CD14-positive monocyte (primary cell): ENCODE measurements around the gene POLA1. TPM values are rescaled to one million over a fixed set of nuclear protein-coding genes. Genes with fewer than 3 reads are reported as not detected.

Experiments used
- DNase-seq, 3 donors: peaks; one replicate each; pipeline ENCODE4 v3.0.0-alpha.2; 2011 to 2022
- H2AFZ ChIP-seq: 2 replicates; pipeline ENCODE4 v1.6.0; 2012; ENCODE audit warnings: mild to moderate bottlenecking, low read depth, low read length, inconsistent platforms; ENCODE audit not compliant: insufficient read depth, poor library complexity, severe bottlenecking
- H3K27ac ChIP-seq, 2 donors: 1 replicate in 1 of 2; 2 replicates in 1 of 2; pipeline ENCODE4 v1.5.1; 2012 to 2013; ENCODE audit warnings: low read length in 2 of 2, control low read depth in 1 of 2, inconsistent platforms in 1 of 2, low read depth in 1 of 2, mild to moderate bottlenecking in 1 of 2
- H3K27me3 ChIP-seq, 2 donors: one replicate each; pipeline versions ENCODE4 v1.6.0 to v1.6.1; 2011 to 2013; ENCODE audit warnings: low read length in 2 of 2; ENCODE audit not compliant: control insufficient read depth in 2 of 2, insufficient read depth in 2 of 2
- H3K36me3 ChIP-seq, 2 donors: replicated peaks in 1 of 2; 1 replicate in 1 of 2; 2 replicates in 1 of 2; pipeline versions ENCODE4 v1.5.1 to v1.6.1; 2012 to 2013; ENCODE audit warnings: low read length in 2 of 2, control low read depth in 1 of 2, inconsistent platforms in 1 of 2, mild to moderate bottlenecking in 1 of 2; ENCODE audit not compliant: insufficient read depth in 2 of 2, control insufficient read depth in 1 of 2
- H3K4me1 ChIP-seq, 2 donors: 1 replicate in 1 of 2; 2 replicates in 1 of 2; pipeline versions ENCODE4 v1.5.1 to v1.6.1; 2012 to 2013; ENCODE audit warnings: low read length in 2 of 2, control low read depth in 1 of 2, inconsistent platforms in 1 of 2, mild to moderate bottlenecking in 1 of 2, moderate library complexity in 1 of 2; ENCODE audit not compliant: insufficient read depth in 2 of 2, control insufficient read depth in 1 of 2
- H3K4me2 ChIP-seq: replicated peaks from 2 replicates; pipeline ENCODE3; 2012; ENCODE audit warnings: low read length, moderate library complexity, mild to moderate bottlenecking; ENCODE audit not compliant: poor library complexity, severe bottlenecking; ENCODE audit errors: extremely low read depth
- H3K4me3 ChIP-seq, 3 experiments: fragments of 200-600 bp in 1 of 3; sonication (generic) in 1 of 3; replicated peaks in 1 of 3; 1 replicate in 2 of 3; 2 replicates in 1 of 3; pipeline ENCODE4 v1.5.1; 2011 to 2013; ENCODE audit warnings: low read length in 3 of 3, mild to moderate bottlenecking in 3 of 3, control low read depth in 2 of 3, low read depth in 2 of 3, inconsistent platforms in 1 of 3, moderate library complexity in 1 of 3
- H3K79me2 ChIP-seq: 2 replicates; pipeline ENCODE4 v1.6.0; 2012; ENCODE audit warnings: mild to moderate bottlenecking, control low read depth, inconsistent platforms, low read length, moderate library complexity; ENCODE audit not compliant: insufficient read depth
- H3K9ac ChIP-seq: 2 replicates; pipeline ENCODE4 v1.6.0; 2017; ENCODE audit warnings: low read length, mild to moderate bottlenecking; ENCODE audit not compliant: insufficient read depth, poor library complexity, severe bottlenecking
- H3K9me3 ChIP-seq, 2 donors: replicated peaks in 1 of 2; 1 replicate in 1 of 2; 2 replicates in 1 of 2; pipeline versions ENCODE4 v1.5.1 to v1.6.1; 2012 to 2013; ENCODE audit warnings: low read length in 2 of 2, control low read depth in 1 of 2; ENCODE audit not compliant: control insufficient read depth in 1 of 2, insufficient read depth in 1 of 2
- H4K20me1 ChIP-seq: 2 replicates; pipeline ENCODE4 v1.6.0; 2012; ENCODE audit warnings: mild to moderate bottlenecking, low read length, control low read depth, moderate library complexity; ENCODE audit not compliant: insufficient read depth
- H3K27ac Mint-ChIP-seq, 7 donors: one replicate each; pipeline ENCODE4 v1.8.0; 2020; ENCODE audit warnings: mild to moderate bottlenecking in 7 of 7, mixed read lengths in 7 of 7, moderate library complexity in 6 of 7, inconsistent platforms in 2 of 7
- H3K27me3 Mint-ChIP-seq, 3 donors: one replicate each; pipeline ENCODE4 v1.8.0; 2021 to 2022; ENCODE audit warnings: low read depth in 3 of 3, mild to moderate bottlenecking in 3 of 3, mixed read lengths in 3 of 3, moderate library complexity in 3 of 3, inconsistent platforms in 1 of 3
- H3K36me3 Mint-ChIP-seq, 2 donors: one replicate each; pipeline ENCODE4 v1.8.0; 2020; ENCODE audit warnings: mixed read lengths in 2 of 2, inconsistent platforms in 1 of 2, mild to moderate bottlenecking in 1 of 2
- H3K4me1 Mint-ChIP-seq: one replicate; pipeline ENCODE4 v1.8.0; 2020; ENCODE audit warnings: mild to moderate bottlenecking, mixed read lengths
- H3K4me3 Mint-ChIP-seq, 2 donors: one replicate each; pipeline ENCODE4 v1.8.0; 2020; ENCODE audit warnings: mild to moderate bottlenecking in 2 of 2, mixed read lengths in 2 of 2, moderate library complexity in 1 of 2
- H3K9me3 Mint-ChIP-seq, 7 donors: one replicate each; pipeline ENCODE4 v1.8.0; 2020 to 2022; ENCODE audit warnings: mixed read lengths in 7 of 7, mild to moderate bottlenecking in 6 of 7, moderate library complexity in 6 of 7, inconsistent platforms in 2 of 7
- CTCF ChIP-seq: fragments of 200-600 bp; IDR thresholded peaks from one replicate; pipeline ENCODE4 v1.8.0; 2022; ENCODE audit warnings: antibody characterized with exemption, mild to moderate bottlenecking
- WGBS: methylation state at CpG from one replicate; pipeline ENCODE4 v1.1.5; 2013; ENCODE audit warnings: missing lambda C conversion rate; ENCODE audit not compliant: insufficient coverage; 5-methylcytosine and 5-hydroxymethylcytosine counted together
- intact Hi-C, 2 donors: fragments of 100-400 bp; cut with micrococcal nuclease; formaldehyde crosslinking; loops; one replicate each; pipeline versions ENCODE4 v1.15.0 to v1.15.1; 2023
- polyA plus RNA-seq, 3 donors: library from polyadenylated mRNA; depleted of rRNA in 1 of 3; unstranded in 2 of 3; stranded (reverse) in 1 of 3; fragments of 300-500 nt in 2 of 3; fragments of >200 nt in 1 of 3; fragmentation: Illumina TruSeq in 2 of 3; gene quantifications; 1 replicate in 2 of 3; 2 replicates in 1 of 3; pipeline ENCODE4 v1.2.3, GENCODE V29; 2012 to 2021

POLA1 gene
- polyA plus RNA-seq, 3 donors = 1.2 to 1.4 (median 1.3) TPM

GRCh38 chrX:25016361-25016671 lies 322.6 kb downstream of the POLA1 start:
- Mint-ChIP-seq H3K9me3 (peaks cover 0 to 56% (median 41%) of the 10 kb centered on the region in 7 donors), H3K27ac (no peak overlapping the region), H3K36me3 (peaks cover 0 to 6% of the 10 kb centered on the region in 2 donors), H3K4me1 (peaks cover 41% of the 10 kb centered on the region), H3K27me3 (peaks cover 79 to 91% (median 88%) of the 10 kb centered on the region in 3 donors), H3K4me3 (peak overlapping the region in 1 of 2 donors; percentile 84)
- no peak for TF ChIP-seq CTCF
- Histone ChIP-seq H3K27me3 (peaks cover 62 to 93% of the 10 kb centered on the region in 2 donors), H3K4me1 (peaks cover 27 to 28% of the 10 kb centered on the region in 2 donors), H3K27ac (no peak overlapping the region), H3K79me2 (no peaks in the 10 kb centered on the region), H2AFZ (no peak overlapping the region), H3K4me2 (no peak overlapping the region), H4K20me1 (no peaks in the 10 kb centered on the region), H3K9ac (no peak overlapping the region), H3K4me3 (no peak overlapping the region), H3K9me3 (peaks cover 0 to 59% of the 10 kb centered on the region in 2 donors), H3K36me3 (no peaks in the 10 kb centered on the region)
- WGBS = 17% methylated on average over 13 of the region's 20 CpGs
- no peak for DNase-seq
- intact Hi-C loops = no loop called here

GRCh38 chrX:25016938-25017598 lies 323.4 kb downstream of the POLA1 start:
- no peak overlapping the region for H2AFZ ChIP-seq
- H3K4me2 ChIP-seq = no peak overlapping the region
- H3K36me3 ChIP-seq = no peaks in the 10 kb centered on the region
- H3K79me2 ChIP-seq = no peaks in the 10 kb centered on the region
- H3K27me3 ChIP-seq = peaks cover 65 to 93% of the 10 kb centered on the region in 2 donors
- Mint-ChIP-seq H3K9me3 (peaks cover 0 to 58% (median 48%) of the 10 kb centered on the region in 7 donors), H3K4me1 (peaks cover 48% of the 10 kb centered on the region), H3K4me3 (peak overlapping the region; percentile 51 to 84), H3K27me3 (peaks cover 81 to 91% (median 88%) of the 10 kb centered on the region in 3 donors), H3K36me3 (peaks cover 0 to 11% of the 10 kb centered on the region in 2 donors), H3K27ac (no peak overlapping the region)
- no peak overlapping the region for H3K27ac ChIP-seq
- no peaks in the 10 kb centered on the region for H4K20me1 ChIP-seq
- intact Hi-C loops = no loop called here
- no peak for TF ChIP-seq CTCF
- no CpG with 5 or more reads among the region's 17 CpGs for WGBS
- H3K9me3 ChIP-seq = peaks cover 0 to 58% of the 10 kb centered on the region in 2 donors
- DNase-seq = no peak
- H3K4me1 ChIP-seq = peaks cover 28% of the 10 kb centered on the region in 2 donors
- no peak overlapping the region for H3K4me3 ChIP-seq
- H3K9ac ChIP-seq = no peak overlapping the region
